ENCODE data around the gene ZNF724.
"Not testable (repeated sequence)": the region's sequence is repeated elsewhere in the genome, so short reads cannot be mapped to it uniquely, and the experiment has no call there.

ZNF724 gene

GRCh38 chr19:23261496-23262020 lies 11.4 kb upstream of the ZNF724 start:
- TF ChIP-seq CTCF (conservative IDR thresholded peaks at IDR 0.05): no peak
- no peak overlapping the region for H3K27ac ChIP-seq

- no peak overlapping the region for H3K27ac ChIP-seq
- no peak for TF ChIP-seq CTCF (conservative IDR thresholded peaks at IDR 0.05)
Measured at GRCh38 chr19:23260956-23261355, 10.8 kb upstream of the ZNF724 start.

- no peak for TF ChIP-seq CTCF (conservative IDR thresholded peaks at IDR 0.05)
- no peak overlapping the region for H3K27ac ChIP-seq
Measured at GRCh38 chr19:23259961-23260360, 9.8 kb upstream of the ZNF724 start.

- H3K27ac ChIP-seq: no peak overlapping the region
- TF ChIP-seq CTCF (conservative IDR thresholded peaks at IDR 0.05): no peak
Measured at GRCh38 chr19:23255700-23256099, 5.5 kb upstream of the ZNF724 start.

GRCh38 chr19:23254141-23254910 lies 4.1 kb upstream of the ZNF724 start:
- TF ChIP-seq CTCF (conservative IDR thresholded peaks at IDR 0.05): no peak
- H3K27ac ChIP-seq: peak overlapping the region; percentile 13; the same call in 1 of the 2 replicates

GRCh38 chr19:23253256-23253655 lies 3.1 kb upstream of the ZNF724 start:
- H3K27ac ChIP-seq: not testable (repeated sequence)

- TF ChIP-seq CTCF (conservative IDR thresholded peaks at IDR 0.05): no peak
- H3K27ac ChIP-seq: no peak overlapping the region
Measured at GRCh38 chr19:23241419-23241818, 8.8 kb downstream of the ZNF724 start.

GRCh38 chr19:23222998-23223652 lies 27.1 kb downstream of the ZNF724 start:
- TF ChIP-seq CTCF (conservative IDR thresholded peaks at IDR 0.05): no peak
- no peak overlapping the region for H3K27ac ChIP-seq
